SK-N-SH (cell line): Measurements from ENCODE around the gene SMARCA4. TPM values are rescaled to one million over a fixed set of nuclear protein-coding genes. Genes with fewer than 3 reads are reported as not detected.

Experiments
- CTCF ChIA-PET: fragments of 300-600, 350-600 bp; formaldehyde crosslinking; extraction: SDS; loops from one replicate; lab custom pipeline; 2021; lab: Yijun Ruan, JAX
- POLR2A ChIA-PET: fragments of 350-600 bp; sonication (Branson Sonifier 250); formaldehyde crosslinking; extraction: SDS; loops from one replicate; lab custom pipeline; 2020; ENCODE audit warnings: antibody characterized with exemption, inconsistent platforms; lab: Yijun Ruan, JAX
- DNase-seq: peaks from one replicate; pipeline ENCODE4 v3.0.0; 2012
- H2AFZ ChIP-seq: fragments of 200-600 bp; sonication (generic); 2 replicates; pipeline ENCODE4 v1.8.1; 2016; ENCODE audit warnings: antibody characterized with exemption, mild to moderate bottlenecking, low read depth
- H3F3A ChIP-seq: fragments of 200-600 bp; sonication (generic); replicated peaks from 2 replicates; pipeline ENCODE3; 2016; ENCODE audit warnings: antibody characterized with exemption, mild to moderate bottlenecking; ENCODE audit not compliant: insufficient read depth
- H3K27ac ChIP-seq, 2 experiments: fragments of 200-500 bp in 1 of 2; fragments of 200-600 bp in 1 of 2; sonication (Bioruptor generic) in 1 of 2; sonication (generic), shearing (Covaris generic) in 1 of 2; 2 replicates each; pipeline versions ENCODE4 v1.5.1 to v1.6.1; 2014 to 2016; ENCODE audit warnings: low read depth in 2 of 2, inconsistent platforms in 1 of 2, low read length in 1 of 2, mild to moderate bottlenecking in 1 of 2, mixed read lengths in 1 of 2
- H3K27me3 ChIP-seq: fragments of 200-600 bp; sonication (generic), shearing (Covaris generic); 2 replicates; pipeline ENCODE4 v1.6.1; 2016; ENCODE audit warnings: mixed run types; ENCODE audit not compliant: insufficient read depth
- H3K36me3 ChIP-seq, 2 experiments: fragments of 200-500 bp in 1 of 2; fragments of 200-600 bp in 1 of 2; sonication (Bioruptor generic) in 1 of 2; sonication (generic) in 1 of 2; replicated peaks in 1 of 2; 2 replicates each; pipeline versions ENCODE3 to v1.5.1; 2014 to 2016; ENCODE audit warnings: low read length in 1 of 2, mild to moderate bottlenecking in 1 of 2; ENCODE audit not compliant: insufficient read depth in 2 of 2, control insufficient read depth in 1 of 2
- H3K4me1 ChIP-seq, 2 experiments: fragments of 200-500 bp in 1 of 2; fragments of 200-600 bp in 1 of 2; sonication (Bioruptor generic) in 1 of 2; sonication (generic), shearing (Covaris generic) in 1 of 2; 2 replicates each; pipeline versions ENCODE4 v1.5.1 to v1.6.1; 2014 to 2016; ENCODE audit warnings: low read depth in 1 of 2, low read length in 1 of 2, mixed run types in 1 of 2; ENCODE audit not compliant: insufficient read depth in 2 of 2, control insufficient read depth in 1 of 2
- H3K4me2 ChIP-seq: fragments of 200-600 bp; sonication (generic), shearing (Covaris generic); 2 replicates; pipeline ENCODE4 v1.6.1; 2017; ENCODE audit warnings: mixed run types
- H3K4me3 ChIP-seq, 2 experiments: fragments of 200-500 bp in 1 of 2; fragments of 200-600 bp in 1 of 2; sonication (Bioruptor generic) in 1 of 2; sonication (generic), shearing (Covaris generic) in 1 of 2; 2 replicates each; pipeline versions ENCODE4 v1.5.1 to v1.8.1; 2014 to 2016; ENCODE audit warnings: low read depth in 2 of 2, inconsistent platforms in 1 of 2, low read length in 1 of 2, mild to moderate bottlenecking in 1 of 2, mixed read lengths in 1 of 2, moderate library complexity in 1 of 2
- H3K79me2 ChIP-seq: fragments of 200-600 bp; sonication (generic); 2 replicates; pipeline ENCODE4 v1.8.1; 2017; ENCODE audit warnings: mild to moderate bottlenecking; ENCODE audit not compliant: insufficient read depth
- H3K9ac ChIP-seq: fragments of 200-600 bp; sonication (generic); 2 replicates; pipeline ENCODE4 v1.6.1; 2017; ENCODE audit warnings: mixed run types
- H3K9me2 ChIP-seq: fragments of 200-600 bp; sonication (generic); 2 replicates; pipeline ENCODE4 v1.6.1; 2017; ENCODE audit warnings: mixed run types
- H3K9me3 ChIP-seq: fragments of 200-600 bp; sonication (generic); 2 replicates; pipeline ENCODE4 v1.6.1; 2017; ENCODE audit warnings: mixed run types, mild to moderate bottlenecking, moderate library complexity
- H4K20me1 ChIP-seq: fragments of 200-600 bp; sonication (generic); 2 replicates; pipeline ENCODE4 v1.6.1; 2017; ENCODE audit warnings: mild to moderate bottlenecking, mixed run types; ENCODE audit not compliant: insufficient read depth
- CHD2 ChIP-seq: fragments of 150-350 bp; IDR thresholded peaks from 2 replicates; pipeline ENCODE4 v1.6.1; 2018; ENCODE audit warnings: low read length; ENCODE audit not compliant: partially characterized antibody
- EP300 ChIP-seq, 2 experiments: IDR thresholded peaks; 2 replicates each; pipeline versions ENCODE4 v1.4.0 to v1.6.1; 2012; ENCODE audit warnings: borderline replicate concordance in 1 of 2, low read depth in 1 of 2, low read length in 1 of 2
- EZH2phosphoT487 ChIP-seq: fragments of 200-600 bp; sonication (generic); IDR thresholded peaks from 2 replicates; pipeline ENCODE4 v1.6.1; 2017; ENCODE audit warnings: low read depth, mixed run types, mild to moderate bottlenecking, antibody characterized with exemption, moderate library complexity, borderline replicate concordance
- FOSL2 ChIP-seq: IDR thresholded peaks from 2 replicates; pipeline ENCODE4 v1.4.0; 2012; ENCODE audit warnings: low read depth, mild to moderate bottlenecking, moderate library complexity, borderline replicate concordance
- FOXJ3 ChIP-seq: sonication (generic); formaldehyde crosslinking; IDR thresholded peaks from 2 replicates; pipeline ENCODE4 v1.5.1; 2020; ENCODE audit warnings: mild to moderate bottlenecking, missing genetic modification reagents
- JUND ChIP-seq: IDR thresholded peaks from 2 replicates; pipeline ENCODE4 v1.4.0; 2012
- MEF2A ChIP-seq: IDR thresholded peaks from 2 replicates; pipeline ENCODE4 v1.4.0; 2012; ENCODE audit warnings: low read depth, borderline replicate concordance
- NRF1 ChIP-seq: IDR thresholded peaks from 2 replicates; pipeline ENCODE4 v1.6.1; 2012; ENCODE audit warnings: low read depth, mild to moderate bottlenecking, low read length
- RAD21 ChIP-seq: IDR thresholded peaks from 2 replicates; pipeline ENCODE4 v1.6.1; 2012; ENCODE audit warnings: mild to moderate bottlenecking, low read length
- SIN3A ChIP-seq: IDR thresholded peaks from 2 replicates; pipeline ENCODE4 v1.6.1; 2012; ENCODE audit warnings: low read depth, mild to moderate bottlenecking, low read length, moderate library complexity, borderline replicate concordance
- SMC3 ChIP-seq: IDR thresholded peaks from 2 replicates; pipeline ENCODE4 v1.6.1; 2012; ENCODE audit warnings: low read depth, low read length, improper control_type of control experiment
- TAF1 ChIP-seq: IDR thresholded peaks from 2 replicates; pipeline ENCODE4 v1.6.1; 2012; ENCODE audit warnings: low read depth, mild to moderate bottlenecking, low read length, moderate library complexity, borderline replicate concordance
- TCF12 ChIP-seq: IDR thresholded peaks from 2 replicates; pipeline ENCODE4 v1.4.0; 2012
- WGBS: methylation state at CpG from one replicate; pipeline ENCODE4 v1.1.6; 2017; ENCODE audit warnings: low lambda C conversion rate; 5-methylcytosine and 5-hydroxymethylcytosine counted together
- polyA plus RNA-seq, 3 experiments: library from polyadenylated mRNA; depleted of rRNA; stranded (reverse); fragments of >200 nt; gene quantifications; 2 replicates each; pipeline ENCODE4 v1.2.3, GENCODE V29; 2012
- TF ChIP-seq, protein P1 (sequence below): IDR thresholded peaks from 2 replicates; pipeline ENCODE4 v1.6.1; 2012; ENCODE audit warnings: mild to moderate bottlenecking, low read depth, low read length, moderate library complexity
- TF ChIP-seq, protein P2 (sequence below): IDR thresholded peaks from 2 replicates; pipeline ENCODE4 v1.4.0; 2012; ENCODE audit warnings: low read depth, borderline replicate concordance
- TF ChIP-seq, protein P3 (sequence below): fragments of 150-350 bp; IDR thresholded peaks from 2 replicates; pipeline ENCODE4 v1.6.1; 2016; ENCODE audit warnings: mild to moderate bottlenecking, low read depth, low read length
- TF ChIP-seq, protein P4 (sequence below): fragments of 200-600 bp; sonication (generic); IDR thresholded peaks from 2 replicates; pipeline ENCODE4 v1.6.1; 2017; ENCODE audit warnings: antibody characterized with exemption, mild to moderate bottlenecking, moderate library complexity

SMARCA4 gene
- polyA plus RNA-seq, 1 of the 3 experiments (the other 2 are of a cell fraction): 90.7 TPM

DNA sequence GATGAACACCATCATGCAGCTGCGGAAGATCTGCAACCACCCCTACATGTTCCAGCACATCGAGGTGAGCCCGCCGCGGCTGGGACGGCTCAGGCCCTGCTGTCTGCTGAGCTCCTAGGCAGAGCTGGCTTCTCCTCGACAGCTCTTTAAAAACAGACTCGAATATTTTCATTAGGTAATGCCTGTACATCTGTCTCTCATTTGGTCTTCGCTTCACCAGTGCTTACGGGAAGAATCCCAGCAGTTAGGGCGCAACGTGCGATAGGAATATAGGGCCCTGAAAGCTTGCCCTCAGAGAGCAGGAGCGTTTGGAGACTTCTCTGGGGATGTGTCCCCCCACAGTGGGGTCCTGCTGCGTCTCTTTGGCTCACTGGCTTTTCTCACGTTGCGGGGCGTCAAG lies 64.6 kb downstream of the SMARCA4 start (continued):
- TF ChIP-seq, protein P1, sequence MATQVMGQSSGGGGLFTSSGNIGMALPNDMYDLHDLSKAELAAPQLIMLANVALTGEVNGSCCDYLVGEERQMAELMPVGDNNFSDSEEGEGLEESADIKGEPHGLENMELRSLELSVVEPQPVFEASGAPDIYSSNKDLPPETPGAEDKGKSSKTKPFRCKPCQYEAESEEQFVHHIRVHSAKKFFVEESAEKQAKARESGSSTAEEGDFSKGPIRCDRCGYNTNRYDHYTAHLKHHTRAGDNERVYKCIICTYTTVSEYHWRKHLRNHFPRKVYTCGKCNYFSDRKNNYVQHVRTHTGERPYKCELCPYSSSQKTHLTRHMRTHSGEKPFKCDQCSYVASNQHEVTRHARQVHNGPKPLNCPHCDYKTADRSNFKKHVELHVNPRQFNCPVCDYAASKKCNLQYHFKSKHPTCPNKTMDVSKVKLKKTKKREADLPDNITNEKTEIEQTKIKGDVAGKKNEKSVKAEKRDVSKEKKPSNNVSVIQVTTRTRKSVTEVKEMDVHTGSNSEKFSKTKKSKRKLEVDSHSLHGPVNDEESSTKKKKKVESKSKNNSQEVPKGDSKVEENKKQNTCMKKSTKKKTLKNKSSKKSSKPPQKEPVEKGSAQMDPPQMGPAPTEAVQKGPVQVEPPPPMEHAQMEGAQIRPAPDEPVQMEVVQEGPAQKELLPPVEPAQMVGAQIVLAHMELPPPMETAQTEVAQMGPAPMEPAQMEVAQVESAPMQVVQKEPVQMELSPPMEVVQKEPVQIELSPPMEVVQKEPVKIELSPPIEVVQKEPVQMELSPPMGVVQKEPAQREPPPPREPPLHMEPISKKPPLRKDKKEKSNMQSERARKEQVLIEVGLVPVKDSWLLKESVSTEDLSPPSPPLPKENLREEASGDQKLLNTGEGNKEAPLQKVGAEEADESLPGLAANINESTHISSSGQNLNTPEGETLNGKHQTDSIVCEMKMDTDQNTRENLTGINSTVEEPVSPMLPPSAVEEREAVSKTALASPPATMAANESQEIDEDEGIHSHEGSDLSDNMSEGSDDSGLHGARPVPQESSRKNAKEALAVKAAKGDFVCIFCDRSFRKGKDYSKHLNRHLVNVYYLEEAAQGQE: no peak
- TF ChIP-seq RAD21 (no peak), FOXJ3 (CRISPR knock-in tag) (no peak)

- 88% methylated on average over 9 of the region's 16 CpGs for WGBS
- no peaks in the 10 kb centered on the region for H3K9me3 ChIP-seq
- DNase-seq: no peak
- H3F3A ChIP-seq: no peaks in the 10 kb centered on the region
- no peaks in the 10 kb centered on the region for H3K27me3 ChIP-seq
- H3K9ac ChIP-seq: no peak overlapping the region
- ChIA-PET CTCF (interaction anchor here (3.4 kb wide), 1 partner anchor 10 kb away, joined by 21 read pairs; no protein-coding TSS in a partner anchor), POLR2A (no interaction called here)
- H3K4me2 ChIP-seq: no peak overlapping the region
- no peaks in the 10 kb centered on the region; a peak in 1 of 4 replicates for H3K4me1 ChIP-seq
- H3K27ac ChIP-seq: no peak overlapping the region
- TF ChIP-seq SMC3 (no peak), EZH2phosphoT487 (no peak), TAF1 (no peak), EP300 (IDR thresholded peaks at IDR 0.05; ENCODE audit: borderline replicate concordance in 1 of 2, low read depth in 1 of 2, low read length in 1 of 2) (no peak), SIN3A (no peak), MEF2A (no peak), RAD21 (no peak), NRF1 (no peak), CHD2 (no peak), FOSL2 (no peak), TCF12 (no peak), FOXJ3 (CRISPR knock-in tag) (no peak), JUND (no peak)
- TF ChIP-seq, protein P2, sequence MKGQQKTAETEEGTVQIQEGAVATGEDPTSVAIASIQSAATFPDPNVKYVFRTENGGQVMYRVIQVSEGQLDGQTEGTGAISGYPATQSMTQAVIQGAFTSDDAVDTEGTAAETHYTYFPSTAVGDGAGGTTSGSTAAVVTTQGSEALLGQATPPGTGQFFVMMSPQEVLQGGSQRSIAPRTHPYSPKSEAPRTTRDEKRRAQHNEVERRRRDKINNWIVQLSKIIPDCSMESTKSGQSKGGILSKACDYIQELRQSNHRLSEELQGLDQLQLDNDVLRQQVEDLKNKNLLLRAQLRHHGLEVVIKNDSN: no peak
- TF ChIP-seq, protein P1: no peak
- TF ChIP-seq, protein P3, sequence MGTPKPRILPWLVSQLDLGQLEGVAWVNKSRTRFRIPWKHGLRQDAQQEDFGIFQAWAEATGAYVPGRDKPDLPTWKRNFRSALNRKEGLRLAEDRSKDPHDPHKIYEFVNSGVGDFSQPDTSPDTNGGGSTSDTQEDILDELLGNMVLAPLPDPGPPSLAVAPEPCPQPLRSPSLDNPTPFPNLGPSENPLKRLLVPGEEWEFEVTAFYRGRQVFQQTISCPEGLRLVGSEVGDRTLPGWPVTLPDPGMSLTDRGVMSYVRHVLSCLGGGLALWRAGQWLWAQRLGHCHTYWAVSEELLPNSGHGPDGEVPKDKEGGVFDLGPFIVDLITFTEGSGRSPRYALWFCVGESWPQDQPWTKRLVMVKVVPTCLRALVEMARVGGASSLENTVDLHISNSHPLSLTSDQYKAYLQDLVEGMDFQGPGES: no peak
- TF ChIP-seq, protein P4, sequence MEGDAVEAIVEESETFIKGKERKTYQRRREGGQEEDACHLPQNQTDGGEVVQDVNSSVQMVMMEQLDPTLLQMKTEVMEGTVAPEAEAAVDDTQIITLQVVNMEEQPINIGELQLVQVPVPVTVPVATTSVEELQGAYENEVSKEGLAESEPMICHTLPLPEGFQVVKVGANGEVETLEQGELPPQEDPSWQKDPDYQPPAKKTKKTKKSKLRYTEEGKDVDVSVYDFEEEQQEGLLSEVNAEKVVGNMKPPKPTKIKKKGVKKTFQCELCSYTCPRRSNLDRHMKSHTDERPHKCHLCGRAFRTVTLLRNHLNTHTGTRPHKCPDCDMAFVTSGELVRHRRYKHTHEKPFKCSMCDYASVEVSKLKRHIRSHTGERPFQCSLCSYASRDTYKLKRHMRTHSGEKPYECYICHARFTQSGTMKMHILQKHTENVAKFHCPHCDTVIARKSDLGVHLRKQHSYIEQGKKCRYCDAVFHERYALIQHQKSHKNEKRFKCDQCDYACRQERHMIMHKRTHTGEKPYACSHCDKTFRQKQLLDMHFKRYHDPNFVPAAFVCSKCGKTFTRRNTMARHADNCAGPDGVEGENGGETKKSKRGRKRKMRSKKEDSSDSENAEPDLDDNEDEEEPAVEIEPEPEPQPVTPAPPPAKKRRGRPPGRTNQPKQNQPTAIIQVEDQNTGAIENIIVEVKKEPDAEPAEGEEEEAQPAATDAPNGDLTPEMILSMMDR: no peak
- no peaks in the 10 kb centered on the region for H3K9me2 ChIP-seq
- H3K36me3 ChIP-seq: peaks cover 17 to 86% of the 10 kb centered on the region in 2 experiments
- H2AFZ ChIP-seq: no peak overlapping the region
- H4K20me1 ChIP-seq: no peaks in the 10 kb centered on the region
- H3K79me2 ChIP-seq: no peaks in the 10 kb centered on the region
- no peak overlapping the region for H3K4me3 ChIP-seq
These were observed 65.2 kb downstream of the SMARCA4 start for GRCh38 chr19:11025997-11026396.
